PC-9 (cell line): ENCODE results near the gene MILR1.

Experiments
- CTCF ChIP-seq: fragments of 200-600 bp; sonication (generic); conservative IDR thresholded peaks from 2 replicates; pipeline ENCODE4 v1.6.1; 2017; ENCODE audit warnings: mixed run types, antibody characterized with exemption, mild to moderate bottlenecking, moderate library complexity
- EZH2 ChIP-seq: fragments of 200-600 bp; sonication (generic); IDR thresholded peaks from 2 replicates; pipeline ENCODE4 v1.8.0; 2017; ENCODE audit warnings: antibody characterized with exemption, low read depth

DNA sequence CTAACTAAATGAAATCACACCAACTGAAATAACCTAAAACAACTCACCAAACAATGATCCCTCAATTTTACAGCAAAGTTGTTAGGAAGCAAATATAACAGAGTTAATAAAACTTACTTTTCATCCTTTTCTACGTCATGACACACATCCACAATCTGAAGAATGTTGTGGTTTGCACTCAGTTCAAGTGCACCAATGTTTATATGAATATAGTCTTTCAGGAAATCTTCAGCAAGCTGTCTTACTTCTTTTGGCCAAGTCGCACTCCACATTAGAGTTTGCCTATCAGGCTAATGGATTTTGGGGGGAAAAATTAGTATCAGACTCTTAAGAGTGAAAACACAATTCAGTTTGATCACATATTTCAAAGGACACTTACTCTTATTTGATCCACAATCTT, 53.9 kb downstream of the MILR1 start:
- TF ChIP-seq CTCF (no peak), EZH2 (no peak)
